HCT116 (cell line): ENCODE measurements around the gene TWIST2. TPM values are rescaled to one million over a fixed set of nuclear protein-coding genes. Genes with fewer than 3 reads are reported as not detected.

Experiments
- ATAC-seq: fragments of 200-7000 bp; cut with Tn5 transposase; 2 replicates; pipeline ENCODE4 v1.9.1; 2020; ENCODE audit warnings: mild to moderate bottlenecking, moderate library complexity
- BruUV-seq: library from RNA; stranded (reverse); fragments of 400-500 nt; replicated peaks from 2 replicates; lab custom pipeline; 2021; lab: Mats Ljungman, UMichigan
- CTCF ChIA-PET: fragments of 300-600 bp; sonication (Branson Sonifier 250); formaldehyde crosslinking; loops from one replicate; lab custom pipeline; 2021; ENCODE audit warnings: antibody characterized with exemption; lab: Charles Lee
- POLR2A ChIA-PET: fragments of 300-600, 350-600 bp; sonication (Branson Sonifier 250); formaldehyde crosslinking; loops from one replicate; lab custom pipeline; 2021; ENCODE audit warnings: antibody characterized with exemption; lab: Charles Lee
- RAD21 ChIA-PET, 2 experiments: fragments of 300-600 bp; sonication (Branson Sonifier 250); formaldehyde crosslinking; loops; one replicate each; lab custom pipeline; 2023; ENCODE audit warnings: low total read pairs in 2 of 2; ENCODE audit not compliant: uncharacterized antibody in 2 of 2, unreplicated experiment in 2 of 2, low non-redundant PET in 1 of 2; lab: Charles Lee
- DNase-seq: peaks from one replicate; pipeline ENCODE4 v3.0.0-alpha.2; 2010; ENCODE audit warnings: low read depth, low spot score
- H2AFZ ChIP-seq: fragments of 200-600 bp; shearing (Covaris generic), sonication (generic); 2 replicates; pipeline ENCODE4 v1.6.1; 2017; ENCODE audit warnings: low read depth, mixed run types, mixed read lengths, antibody characterized with exemption, low read length; ENCODE audit not compliant: poor library complexity, severe bottlenecking
- H3K27ac ChIP-seq: 2 replicates; pipeline ENCODE4 v1.5.1; 2012; ENCODE audit warnings: low read depth, low read length
- H3K27me3 ChIP-seq: fragments of 200-600 bp; sonication (generic); 2 replicates; pipeline ENCODE4 v1.6.1; 2016; ENCODE audit warnings: mixed run types, low read length, mixed read lengths; ENCODE audit not compliant: insufficient read depth
- H3K36me3 ChIP-seq, 2 experiments: fragments of 200-500 bp in 1 of 2; fragments of 200-600 bp in 1 of 2; sonication (Bioruptor generic) in 1 of 2; sonication (generic) in 1 of 2; 2 replicates each; pipeline versions ENCODE4 v1.5.1 to v1.6.1; 2014 to 2016; ENCODE audit warnings: low read length in 2 of 2, inconsistent platforms in 1 of 2, mixed read lengths in 1 of 2, mixed run types in 1 of 2; ENCODE audit not compliant: insufficient read depth in 2 of 2, control insufficient read depth in 1 of 2
- H3K4me1 ChIP-seq, 2 experiments: fragments of 200-600 bp in 1 of 2; sonication (generic) in 1 of 2; 2 replicates each; pipeline versions ENCODE4 v1.5.1 to v1.6.1; 2012 to 2017; ENCODE audit warnings: low read length in 2 of 2, inconsistent platforms in 1 of 2, mild to moderate bottlenecking in 1 of 2, mixed read lengths in 1 of 2, mixed run types in 1 of 2, moderate library complexity in 1 of 2; ENCODE audit not compliant: insufficient read depth in 2 of 2, control insufficient read depth in 1 of 2
- H3K4me2 ChIP-seq: fragments of 200-600 bp; sonication (generic); 2 replicates; pipeline ENCODE4 v1.6.1; 2017; ENCODE audit warnings: mixed run types, low read length, mixed read lengths
- H3K4me3 ChIP-seq, 2 experiments: fragments of 200-600 bp in 1 of 2; sonication (generic) in 1 of 2; replicated peaks in 1 of 2; 2 replicates each; pipeline ENCODE4 v1.5.1; 2011 to 2016; ENCODE audit warnings: low read length in 2 of 2, control low read depth in 1 of 2, low read depth in 1 of 2, mild to moderate bottlenecking in 1 of 2, mixed read lengths in 1 of 2, mixed run types in 1 of 2
- H3K79me2 ChIP-seq: fragments of 200-600 bp; sonication (generic); 2 replicates; pipeline ENCODE4 v1.6.1; 2017; ENCODE audit warnings: mild to moderate bottlenecking, mixed run types, low read length, moderate library complexity, mixed read lengths; ENCODE audit not compliant: insufficient read depth
- H3K9ac ChIP-seq: fragments of 200-600 bp; sonication (generic); 2 replicates; pipeline ENCODE4 v1.6.1; 2016; ENCODE audit warnings: low read length, mixed read lengths
- H3K9me2 ChIP-seq: fragments of 200-600 bp; sonication (generic), shearing (Covaris generic); 2 replicates; pipeline ENCODE4 v1.6.1; 2017; ENCODE audit warnings: mixed run types, mild to moderate bottlenecking, moderate library complexity; ENCODE audit not compliant: insufficient read depth
- H3K9me3 ChIP-seq, 2 experiments: fragments of 200-500 bp in 1 of 2; fragments of 200-600 bp in 1 of 2; sonication (Bioruptor generic) in 1 of 2; sonication (generic) in 1 of 2; 2 replicates each; pipeline ENCODE4 v1.6.1; 2014 to 2017; ENCODE audit warnings: low read length in 2 of 2, mixed read lengths in 2 of 2, inconsistent platforms in 1 of 2, low read depth in 1 of 2, mild to moderate bottlenecking in 1 of 2, mixed run types in 1 of 2, moderate library complexity in 1 of 2; ENCODE audit not compliant: control insufficient read depth in 1 of 2, insufficient read depth in 1 of 2
- H4K20me1 ChIP-seq: fragments of 200-600 bp; sonication (generic), shearing (Covaris generic); 2 replicates; pipeline ENCODE4 v1.6.1; 2017; ENCODE audit warnings: mixed run types, mild to moderate bottlenecking, moderate library complexity; ENCODE audit not compliant: insufficient read depth
- CBX3 ChIP-seq: IDR thresholded peaks from 2 replicates; pipeline ENCODE4 v1.6.1; 2012; ENCODE audit warnings: low read depth
- CEBPB ChIP-seq: IDR thresholded peaks from 2 replicates; pipeline ENCODE4 v1.6.1; 2012; ENCODE audit warnings: low read depth
- ELF1 ChIP-seq: IDR thresholded peaks from 2 replicates; pipeline ENCODE4 v1.6.1; 2012; ENCODE audit warnings: low read depth, borderline replicate concordance
- EZH2 ChIP-seq: fragments of 200-600 bp; sonication (generic); IDR thresholded peaks from 2 replicates; pipeline ENCODE4 v1.6.1; 2017; ENCODE audit warnings: antibody characterized with exemption, mixed run types
- EZH2phosphoT487 ChIP-seq: fragments of 200-600 bp; IDR thresholded peaks from 2 replicates; pipeline ENCODE4 v1.6.1; 2018; ENCODE audit warnings: antibody characterized with exemption, borderline replicate concordance
- JUND ChIP-seq: IDR thresholded peaks from 2 replicates; pipeline ENCODE4 v1.6.1; 2012
- POLR2A ChIP-seq: IDR thresholded peaks from 2 replicates; pipeline ENCODE4 v1.7.0; 2011; ENCODE audit warnings: borderline replicate concordance; ENCODE audit not compliant: insufficient read depth, insufficient read length; ENCODE audit errors: extremely low read depth
- RAD21 ChIP-seq: IDR thresholded peaks from 2 replicates; pipeline ENCODE4 v1.6.1; 2012; ENCODE audit warnings: low read depth, mild to moderate bottlenecking
- SIN3A ChIP-seq: IDR thresholded peaks from 2 replicates; pipeline ENCODE4 v1.6.1; 2012; ENCODE audit warnings: low read depth
- SRF ChIP-seq: IDR thresholded peaks from 2 replicates; pipeline ENCODE4 v1.6.1; 2012; ENCODE audit warnings: low read depth
- TCF7L2 ChIP-seq: IDR thresholded peaks from 2 replicates; pipeline ENCODE4 v1.7.0; 2011; ENCODE audit warnings: borderline replicate concordance, inconsistent platforms; ENCODE audit not compliant: insufficient read depth, insufficient read length; ENCODE audit errors: extremely low read depth
- YY1 ChIP-seq: IDR thresholded peaks from 2 replicates; pipeline ENCODE4 v1.6.1; 2011; ENCODE audit warnings: low read length, low read depth, moderate library complexity, mild to moderate bottlenecking; ENCODE audit not compliant: insufficient replicate concordance; ENCODE audit errors: extremely low read depth
- intact Hi-C: fragments of 100-400 bp; cut with micrococcal nuclease; formaldehyde crosslinking; loops from 2 replicates; pipeline ENCODE4 v1.10.0; 2022
- total RNA-seq: library from RNA; stranded (reverse); gene quantifications from one replicate; pipeline ENCODE4 v1.2.1, GENCODE V29; 2021; ENCODE audit not compliant: unreplicated experiment
- TF ChIP-seq, protein P1 (sequence below), 3 experiments: fragments of 200-600 bp in 1 of 3; sonication (generic) in 1 of 3; IDR thresholded peaks in 2 of 3; conservative IDR thresholded peaks in 1 of 3; 2 replicates each; pipeline ENCODE4 v1.5.1; 2012 to 2017; ENCODE audit warnings: low read depth in 2 of 3, low read length in 2 of 3, antibody characterized with exemption in 1 of 3, borderline replicate concordance in 1 of 3, control low read depth in 1 of 3, mild to moderate bottlenecking in 1 of 3, mixed read lengths in 1 of 3, mixed run types in 1 of 3, moderate library complexity in 1 of 3; ENCODE audit not compliant: insufficient read depth in 1 of 3
- TF ChIP-seq, protein P2 (sequence below): IDR thresholded peaks from 2 replicates; pipeline ENCODE4 v1.6.1; 2012; ENCODE audit warnings: low read depth

Gene TWIST2
- total RNA-seq, 1 experiment from 2014 or later = not detected

DNA sequence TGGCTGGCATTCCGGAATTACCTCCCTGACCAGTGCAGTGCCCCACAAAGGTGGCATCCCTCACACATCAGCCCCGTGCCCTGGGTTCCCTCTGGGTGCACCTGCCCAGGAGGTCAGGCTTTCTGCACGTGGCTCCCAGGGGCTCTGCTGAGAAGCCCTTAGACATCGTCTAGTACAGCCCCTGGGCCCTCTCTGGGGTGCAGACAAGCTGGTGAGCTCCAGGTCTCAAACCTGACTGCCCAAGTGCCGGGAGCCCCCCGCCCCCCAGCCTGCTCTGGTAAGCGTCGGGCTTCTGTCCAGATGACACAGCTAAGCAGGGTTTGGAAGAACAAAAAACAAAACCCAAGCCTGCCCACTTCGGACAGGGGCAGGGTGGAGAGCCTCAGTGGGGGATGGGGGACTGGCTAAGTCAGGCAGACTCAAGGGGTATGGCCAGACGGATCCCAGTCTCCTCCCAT, 20.2 kb downstream of the TWIST2 start:
- no peaks in the 10 kb centered on the region for H3K9me3 ChIP-seq
- CTCF ChIA-PET = no interaction called here
- TF ChIP-seq CEBPB = no peak
- TF ChIP-seq EZH2 = no peak
- no peak for TF ChIP-seq CBX3
- TF ChIP-seq, protein P1, sequence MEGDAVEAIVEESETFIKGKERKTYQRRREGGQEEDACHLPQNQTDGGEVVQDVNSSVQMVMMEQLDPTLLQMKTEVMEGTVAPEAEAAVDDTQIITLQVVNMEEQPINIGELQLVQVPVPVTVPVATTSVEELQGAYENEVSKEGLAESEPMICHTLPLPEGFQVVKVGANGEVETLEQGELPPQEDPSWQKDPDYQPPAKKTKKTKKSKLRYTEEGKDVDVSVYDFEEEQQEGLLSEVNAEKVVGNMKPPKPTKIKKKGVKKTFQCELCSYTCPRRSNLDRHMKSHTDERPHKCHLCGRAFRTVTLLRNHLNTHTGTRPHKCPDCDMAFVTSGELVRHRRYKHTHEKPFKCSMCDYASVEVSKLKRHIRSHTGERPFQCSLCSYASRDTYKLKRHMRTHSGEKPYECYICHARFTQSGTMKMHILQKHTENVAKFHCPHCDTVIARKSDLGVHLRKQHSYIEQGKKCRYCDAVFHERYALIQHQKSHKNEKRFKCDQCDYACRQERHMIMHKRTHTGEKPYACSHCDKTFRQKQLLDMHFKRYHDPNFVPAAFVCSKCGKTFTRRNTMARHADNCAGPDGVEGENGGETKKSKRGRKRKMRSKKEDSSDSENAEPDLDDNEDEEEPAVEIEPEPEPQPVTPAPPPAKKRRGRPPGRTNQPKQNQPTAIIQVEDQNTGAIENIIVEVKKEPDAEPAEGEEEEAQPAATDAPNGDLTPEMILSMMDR (IDR thresholded peaks at IDR 0.05 in 2 of 3, conservative IDR thresholded peaks at IDR 0.05 in 1 of 3; ENCODE audit: borderline replicate concordance in 1 of 3, insufficient read depth in 1 of 3, low read depth in 2 of 3, low read length in 2 of 3) = no peak
- TF ChIP-seq TCF7L2 = no peak
- TF ChIP-seq JUND = no peak
- H4K20me1 ChIP-seq = no peaks in the 10 kb centered on the region
- no TSS peak for BruUV-seq
- no peak overlapping the region for H3K27ac ChIP-seq
- DNase-seq = no peak
- no peaks in the 10 kb centered on the region for H3K27me3 ChIP-seq
- H3K9ac ChIP-seq = no peak overlapping the region
- RAD21 ChIA-PET = no interaction called here
- no peak for ATAC-seq
- peaks cover 19 to 23% of the 10 kb centered on the region in 2 experiments for H3K4me1 ChIP-seq
- H3K79me2 ChIP-seq = no peaks in the 10 kb centered on the region
- H3K4me2 ChIP-seq = no peak overlapping the region
- H2AFZ ChIP-seq = no peak overlapping the region
- POLR2A ChIA-PET = no interaction called here
- no peaks in the 10 kb centered on the region for H3K9me2 ChIP-seq
- no peaks in the 10 kb centered on the region for H3K36me3 ChIP-seq
- intact Hi-C loops = no loop called here
- no peak overlapping the region for H3K4me3 ChIP-seq

DNA sequence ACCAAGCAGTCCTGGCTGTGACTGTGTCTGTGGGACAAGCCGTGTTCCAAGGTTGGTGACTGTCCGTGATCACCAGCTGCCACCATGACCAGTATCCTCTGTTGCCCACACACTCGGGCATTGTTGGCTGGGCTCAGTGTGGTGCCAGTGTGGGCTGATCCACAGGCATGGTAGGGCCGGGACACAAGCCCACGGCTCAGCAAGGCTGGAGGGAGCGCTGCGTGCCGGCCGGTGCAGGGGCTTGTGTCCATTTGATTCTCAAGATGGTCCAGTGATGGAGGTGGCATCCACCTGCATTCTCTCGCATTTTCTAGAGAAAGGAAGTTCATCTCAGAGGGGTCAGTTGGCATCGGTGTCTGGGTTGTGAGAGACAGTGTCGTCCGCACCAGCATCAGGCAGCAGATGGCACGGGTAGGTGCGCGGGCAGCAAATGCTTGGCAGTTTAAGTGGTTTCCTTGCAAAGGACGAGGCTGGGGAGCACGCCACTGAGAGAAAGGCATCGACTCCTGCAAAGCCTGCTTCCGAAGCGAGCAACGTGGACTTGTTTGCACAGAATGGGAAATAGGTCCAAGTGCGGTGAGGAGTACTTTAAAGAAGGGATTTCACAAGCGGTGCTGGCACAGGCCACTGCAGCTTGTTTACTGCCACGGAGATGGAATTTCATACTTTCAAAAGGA, 20.9 kb downstream of the TWIST2 start:
- Histone ChIP-seq H4K20me1 (no peaks in the 10 kb centered on the region), H3K36me3 (no peaks in the 10 kb centered on the region), H2AFZ (no peak overlapping the region), H3K27ac (no peak overlapping the region), H3K79me2 (no peaks in the 10 kb centered on the region), H3K4me1 (peaks cover 14 to 17% of the 10 kb centered on the region in 2 experiments), H3K4me2 (no peak overlapping the region), H3K9me3 (no peaks in the 10 kb centered on the region), H3K9ac (no peak overlapping the region), H3K9me2 (no peaks in the 10 kb centered on the region), H3K4me3 (no peak overlapping the region), H3K27me3 (no peaks in the 10 kb centered on the region)
- CTCF ChIA-PET = no interaction called here
- POLR2A ChIA-PET = no interaction called here
- intact Hi-C loops = no loop called here
- ATAC-seq (no peak), DNase-seq (no peak)
- no TSS peak for BruUV-seq
- RAD21 ChIA-PET = no interaction called here
- TF ChIP-seq EZH2phosphoT487 (no peak), POLR2A (no peak), CEBPB (no peak), SRF (no peak), YY1 (no peak), RAD21 (no peak), SIN3A (no peak), CBX3 (no peak), ELF1 (no peak)
- TF ChIP-seq, protein P2, sequence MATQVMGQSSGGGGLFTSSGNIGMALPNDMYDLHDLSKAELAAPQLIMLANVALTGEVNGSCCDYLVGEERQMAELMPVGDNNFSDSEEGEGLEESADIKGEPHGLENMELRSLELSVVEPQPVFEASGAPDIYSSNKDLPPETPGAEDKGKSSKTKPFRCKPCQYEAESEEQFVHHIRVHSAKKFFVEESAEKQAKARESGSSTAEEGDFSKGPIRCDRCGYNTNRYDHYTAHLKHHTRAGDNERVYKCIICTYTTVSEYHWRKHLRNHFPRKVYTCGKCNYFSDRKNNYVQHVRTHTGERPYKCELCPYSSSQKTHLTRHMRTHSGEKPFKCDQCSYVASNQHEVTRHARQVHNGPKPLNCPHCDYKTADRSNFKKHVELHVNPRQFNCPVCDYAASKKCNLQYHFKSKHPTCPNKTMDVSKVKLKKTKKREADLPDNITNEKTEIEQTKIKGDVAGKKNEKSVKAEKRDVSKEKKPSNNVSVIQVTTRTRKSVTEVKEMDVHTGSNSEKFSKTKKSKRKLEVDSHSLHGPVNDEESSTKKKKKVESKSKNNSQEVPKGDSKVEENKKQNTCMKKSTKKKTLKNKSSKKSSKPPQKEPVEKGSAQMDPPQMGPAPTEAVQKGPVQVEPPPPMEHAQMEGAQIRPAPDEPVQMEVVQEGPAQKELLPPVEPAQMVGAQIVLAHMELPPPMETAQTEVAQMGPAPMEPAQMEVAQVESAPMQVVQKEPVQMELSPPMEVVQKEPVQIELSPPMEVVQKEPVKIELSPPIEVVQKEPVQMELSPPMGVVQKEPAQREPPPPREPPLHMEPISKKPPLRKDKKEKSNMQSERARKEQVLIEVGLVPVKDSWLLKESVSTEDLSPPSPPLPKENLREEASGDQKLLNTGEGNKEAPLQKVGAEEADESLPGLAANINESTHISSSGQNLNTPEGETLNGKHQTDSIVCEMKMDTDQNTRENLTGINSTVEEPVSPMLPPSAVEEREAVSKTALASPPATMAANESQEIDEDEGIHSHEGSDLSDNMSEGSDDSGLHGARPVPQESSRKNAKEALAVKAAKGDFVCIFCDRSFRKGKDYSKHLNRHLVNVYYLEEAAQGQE = no peak
